CD1c-positive myeloid dendritic cell (primary cell): ENCODE measurements around the gene DKC1.

Source experiments
- DNase-seq: peaks from one replicate; pipeline ENCODE4 v3.0.0-alpha.2; 2016; ENCODE audit errors: extremely low spot score

DKC1 gene

DNA sequence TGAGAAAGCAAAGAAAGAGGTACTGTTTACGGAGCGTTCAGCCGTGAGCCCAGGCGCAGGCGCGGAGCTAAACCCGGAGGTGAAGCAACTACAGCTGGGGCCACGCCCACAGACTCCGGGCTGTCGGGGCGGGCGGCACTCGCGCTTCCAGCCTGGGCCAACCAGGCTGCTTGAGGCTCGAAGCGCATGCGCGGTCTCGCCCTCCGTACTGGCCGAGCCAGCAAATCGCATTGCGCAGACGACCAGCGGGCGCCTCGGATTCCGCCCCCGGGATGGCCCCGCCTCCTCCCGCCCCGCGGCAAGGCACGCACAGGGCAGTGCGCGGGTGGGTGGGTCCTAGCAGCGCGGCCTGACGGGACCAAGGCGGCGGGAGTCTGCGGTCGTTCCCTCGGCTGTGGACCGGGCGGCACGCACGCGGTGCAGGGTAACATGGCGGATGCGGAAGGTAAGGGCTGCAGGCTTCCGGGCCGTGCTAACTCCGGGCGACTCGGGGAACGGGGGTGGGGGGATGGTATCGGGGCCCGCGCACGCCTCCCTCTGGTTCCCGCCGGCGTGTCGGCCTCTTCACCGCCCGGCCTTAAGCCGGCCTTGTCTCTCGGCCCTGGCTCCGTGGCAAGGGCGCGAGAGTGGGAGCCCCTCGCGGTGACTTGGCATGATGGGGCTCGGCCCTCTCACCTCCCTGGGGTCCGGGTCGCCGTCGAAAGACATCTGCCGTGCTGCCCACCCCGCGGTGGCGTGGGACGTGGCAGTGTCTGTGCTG is at the start of gene DKC1:
Gene DKC1 (plus strand): TSS at position 328 of the 760 bp plus-strand sequence. CDS start 102 bp downstream, at position 430.
- peak; percentile 97 for DNase-seq

DNA sequence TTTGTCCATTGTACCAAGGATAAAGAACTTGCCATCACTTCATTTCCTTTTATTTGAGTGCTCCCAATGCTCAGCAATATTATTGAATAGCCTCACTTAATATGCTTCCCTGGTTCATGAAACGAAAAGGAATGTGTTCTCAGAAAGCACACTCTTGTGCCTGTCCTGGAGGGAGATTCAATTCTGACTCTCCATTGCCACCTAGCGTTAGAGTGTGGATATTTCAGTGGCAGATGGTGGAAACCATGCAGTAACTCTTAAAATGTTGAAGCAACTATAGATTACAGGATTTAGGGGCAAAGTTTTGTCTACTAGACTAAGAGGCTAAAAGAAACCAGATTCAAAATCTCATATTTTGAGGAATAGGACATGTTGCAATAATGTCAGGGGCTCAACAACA is 47.7 kb upstream of the DKC1 start:
- DNase-seq: peak; percentile 64

DNA sequence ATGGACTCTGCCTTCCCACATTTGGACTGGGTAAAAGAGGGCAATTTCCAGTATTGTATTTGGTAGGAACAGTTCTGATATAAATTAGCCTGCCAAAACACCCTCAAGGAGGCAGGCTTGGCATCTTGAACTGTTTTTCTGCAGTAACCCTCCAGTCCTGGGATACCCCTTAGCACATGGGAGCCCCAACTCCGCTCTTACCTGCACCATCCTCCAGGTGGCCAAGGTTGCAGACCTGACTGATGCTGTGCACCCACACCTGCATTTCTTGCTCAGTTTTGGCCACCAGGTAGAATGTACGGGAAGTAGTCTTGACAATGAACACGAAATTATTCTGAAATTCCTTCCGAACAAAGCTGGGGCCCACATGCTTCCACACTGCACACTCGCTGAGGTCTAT is 46.8 kb upstream of the DKC1 start:
- no peak for DNase-seq

DNA sequence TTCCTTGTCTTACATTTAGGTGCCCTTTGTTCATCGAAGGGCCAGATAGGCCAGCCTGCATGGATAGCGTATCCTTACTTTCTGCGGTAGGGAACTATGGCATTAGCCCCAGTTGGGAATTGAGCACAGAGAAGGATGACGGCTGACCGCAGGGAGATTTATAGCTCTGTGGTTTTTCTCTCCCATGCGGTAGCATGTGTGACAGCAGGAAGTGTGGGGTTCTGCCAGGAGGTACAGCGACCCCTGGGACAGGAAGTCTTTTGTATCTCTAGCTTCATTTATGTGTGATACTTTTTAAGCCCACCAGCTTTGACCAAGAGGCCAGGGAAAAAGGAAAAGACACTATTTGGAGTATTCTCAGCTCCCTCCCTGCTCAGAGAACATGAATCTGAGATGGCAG is 44.8 kb upstream of the DKC1 start:
- DNase-seq: no peak

DNA sequence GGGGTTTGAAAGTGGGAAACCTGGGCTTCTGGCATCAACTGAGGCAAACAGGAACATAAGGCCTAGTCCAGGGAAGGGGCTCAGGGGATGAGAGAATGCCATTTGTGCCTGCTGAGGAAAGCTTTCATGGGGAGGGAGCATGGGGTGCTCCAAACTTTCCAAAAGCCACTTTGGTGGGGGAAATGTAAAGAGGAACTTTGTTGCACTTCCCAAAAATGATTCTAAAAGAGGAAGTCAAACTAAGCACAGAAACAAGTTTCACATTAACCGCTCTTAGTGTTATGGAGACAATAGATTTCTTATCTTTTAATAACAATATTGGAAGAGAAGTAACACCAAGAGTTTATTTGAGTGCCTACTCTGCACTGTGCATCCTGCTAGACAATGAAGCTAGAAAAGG is 44.0 kb upstream of the DKC1 start:
- DNase-seq: peak; percentile 82

DNA sequence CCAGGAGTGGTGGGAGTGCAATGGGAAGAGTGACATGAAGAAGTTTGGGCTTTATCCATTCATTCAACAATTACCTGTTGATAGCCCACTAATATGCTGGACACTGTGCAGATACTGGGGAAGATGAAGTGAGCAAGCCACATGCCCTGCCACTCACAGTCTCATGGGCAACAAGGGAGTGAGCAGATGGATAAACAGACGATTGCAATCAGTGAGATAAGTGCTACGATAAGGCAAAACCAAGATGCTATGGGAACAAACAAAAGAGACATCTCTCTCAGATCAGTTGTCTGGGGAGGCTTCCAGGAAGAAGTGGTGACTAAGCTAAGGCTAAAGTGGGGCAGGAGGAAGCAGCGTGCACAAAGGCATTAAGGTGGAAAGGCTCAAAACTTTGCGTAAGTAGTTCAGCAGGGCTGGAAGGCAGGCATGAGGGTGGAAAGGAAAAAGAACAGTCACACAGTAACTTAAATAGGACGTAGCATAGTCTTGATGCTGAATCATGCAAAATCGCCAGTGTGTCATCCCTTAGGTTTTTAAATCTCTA is 43.5 kb upstream of the DKC1 start:
- DNase-seq: peak; percentile 72

DNA sequence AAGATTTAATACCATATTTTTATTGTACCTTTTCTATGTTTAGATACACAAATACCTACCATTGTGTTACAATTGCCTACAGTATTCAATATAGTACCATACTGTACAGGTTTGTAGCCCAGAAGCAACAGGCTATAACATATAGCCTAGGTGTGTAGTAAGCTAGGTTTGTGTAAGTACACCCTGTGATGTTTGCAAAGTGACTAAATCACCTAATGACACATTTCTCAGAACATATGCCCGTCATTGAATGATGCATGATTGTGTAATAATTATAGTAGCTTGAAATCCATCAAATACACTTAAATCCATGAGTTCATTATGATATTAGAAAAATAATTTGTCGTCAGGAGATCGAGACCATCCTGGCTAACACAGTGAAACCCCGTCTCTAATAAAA is 42.6 kb upstream of the DKC1 start:
- DNase-seq: no peak

DNA sequence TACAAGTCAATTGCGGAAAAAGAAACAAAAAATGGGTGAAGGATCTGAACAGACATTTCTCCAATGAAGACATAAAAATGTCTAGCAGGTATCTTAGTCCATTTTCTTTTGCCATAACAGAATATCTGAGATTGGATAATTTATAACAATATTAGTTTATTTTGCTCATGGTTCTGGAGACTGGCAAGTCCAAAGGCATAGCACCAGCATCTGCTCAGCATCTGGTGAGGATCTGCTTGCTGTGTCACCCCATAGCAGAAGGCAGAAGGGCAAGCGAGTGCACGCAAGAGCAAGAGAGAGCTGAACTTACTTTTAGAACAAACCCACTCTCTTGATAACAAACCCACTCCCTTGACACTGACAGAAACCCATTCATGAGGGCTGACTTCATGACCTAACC is 41.5 kb upstream of the DKC1 start:
- DNase-seq: no peak

DNA sequence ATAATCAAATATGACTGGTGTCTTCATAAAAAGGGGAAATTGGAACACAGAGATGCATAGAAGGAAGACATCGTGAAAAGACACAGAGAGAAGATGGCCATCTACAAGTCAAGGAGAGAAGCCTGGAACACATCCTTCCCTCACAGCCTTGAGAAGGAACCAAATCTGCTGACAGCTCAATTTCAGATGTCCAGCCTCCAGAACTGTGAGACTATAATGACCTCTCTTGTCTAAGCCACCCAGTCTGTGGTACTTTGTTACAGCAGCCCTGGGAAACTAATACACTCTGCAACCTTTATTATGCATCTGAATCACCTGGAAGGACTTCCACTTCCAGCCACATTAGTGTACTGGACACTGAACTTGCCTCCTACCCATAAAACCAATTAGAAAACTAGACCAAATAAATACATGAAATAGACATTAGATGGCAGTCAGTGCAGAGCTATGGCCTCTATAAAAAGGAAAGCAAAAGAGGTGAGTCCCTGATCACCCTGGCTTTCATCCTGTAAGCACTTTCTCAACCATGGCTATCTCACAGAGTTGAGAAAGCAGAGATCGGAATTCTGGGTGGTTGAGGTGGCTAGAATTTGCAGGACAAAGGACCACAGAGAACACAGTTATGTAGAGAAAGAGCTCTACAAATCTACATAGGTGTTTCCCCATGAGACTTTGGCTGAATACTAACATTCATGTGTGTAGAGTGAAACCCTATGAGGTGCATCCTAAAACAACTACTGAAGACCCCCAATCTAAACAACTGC is 37.5 kb upstream of the DKC1 start:
- DNase-seq: no peak

DNA sequence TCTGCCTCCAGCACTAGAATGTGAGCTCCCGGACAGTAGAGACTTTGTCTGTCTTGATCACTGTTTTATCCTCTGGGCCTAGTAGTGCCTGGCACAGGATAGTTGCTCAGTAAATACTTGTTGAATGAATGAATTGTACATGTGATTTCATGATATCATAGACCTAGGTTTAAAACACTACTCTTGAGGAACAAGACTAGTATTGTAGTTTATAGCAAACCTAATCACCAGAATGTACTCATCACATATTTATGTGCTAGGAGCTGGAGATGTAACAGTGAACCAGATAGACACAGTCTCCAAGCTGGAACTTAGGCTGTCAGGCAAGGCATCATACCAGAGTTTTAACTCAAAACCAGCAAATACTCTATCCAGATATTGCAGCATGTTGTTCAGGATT is 35.2 kb upstream of the DKC1 start:
- DNase-seq: no peak

DNA sequence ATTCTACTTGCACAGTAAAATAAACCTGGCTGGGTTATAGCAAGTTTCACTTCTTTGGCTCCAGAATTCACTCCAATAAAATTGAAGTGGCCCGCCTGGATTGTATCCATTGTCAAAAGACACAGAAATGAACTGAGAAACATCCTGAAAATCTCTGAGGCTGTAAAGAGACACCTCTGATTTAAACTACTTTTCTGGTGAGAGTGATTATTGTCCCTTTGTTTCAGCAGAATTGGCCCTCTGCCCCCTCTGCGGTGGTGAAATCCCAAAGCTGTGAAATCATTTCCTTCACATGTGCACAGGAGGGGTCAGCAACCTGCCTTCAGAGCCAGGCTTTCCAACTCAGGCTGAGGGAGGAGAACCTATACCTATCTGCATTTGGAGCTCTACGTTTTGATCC is 34.8 kb upstream of the DKC1 start:
- no peak for DNase-seq

DNA sequence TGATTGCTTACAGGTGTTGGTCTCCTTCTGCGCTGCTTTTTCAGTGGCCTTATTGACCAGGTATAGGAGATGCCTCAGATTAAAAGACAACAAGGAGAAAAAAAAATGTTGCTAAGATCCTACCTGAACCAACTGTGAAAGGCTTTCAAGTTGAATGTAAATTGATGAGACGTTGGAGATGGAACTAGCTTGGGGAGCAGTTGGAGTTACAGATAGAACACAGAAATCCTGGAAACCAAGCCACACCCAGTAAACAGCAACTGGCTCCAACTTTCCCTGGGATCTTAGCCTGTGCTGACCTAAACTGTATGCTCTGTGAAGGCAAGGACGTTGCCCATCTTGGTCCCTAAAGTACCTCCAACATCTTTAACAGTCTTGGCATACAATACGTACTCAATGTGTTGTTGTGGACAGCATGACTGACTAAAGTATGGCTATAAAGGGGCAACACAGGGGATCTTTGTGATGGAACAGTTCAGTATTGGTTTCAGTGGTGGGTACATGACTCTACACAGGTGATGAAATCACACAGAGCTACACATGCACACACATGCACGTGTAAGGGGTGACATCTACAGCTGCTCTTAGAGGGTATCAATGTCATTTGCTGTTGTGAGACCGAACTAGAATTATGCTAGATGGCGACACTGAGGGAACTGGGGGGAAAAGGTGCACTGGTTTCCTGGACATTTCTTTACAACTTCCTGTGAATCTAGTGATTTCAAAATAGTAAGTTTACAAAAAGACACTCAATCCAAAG is 34.1 kb upstream of the DKC1 start:
- no peak for DNase-seq

DNA sequence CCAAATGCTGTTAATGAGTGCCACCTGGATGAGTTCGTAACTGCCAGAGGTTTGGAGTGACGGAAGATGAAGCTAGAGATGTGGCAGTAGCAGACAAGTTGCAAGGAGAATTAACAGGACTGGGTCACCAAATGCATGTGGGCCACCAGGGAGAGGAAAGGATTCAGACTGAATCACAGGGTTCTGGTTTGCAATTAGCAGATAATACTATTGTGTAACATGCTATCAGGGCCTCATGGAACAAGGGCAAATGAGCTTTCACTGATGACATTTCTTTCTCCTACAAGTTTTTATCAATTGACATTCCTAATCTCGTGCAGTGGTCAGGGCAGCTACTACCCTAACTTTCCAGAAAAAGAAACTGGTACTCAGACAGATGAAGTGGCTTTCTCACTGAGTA is 33.2 kb upstream of the DKC1 start:
- no peak for DNase-seq

DNA sequence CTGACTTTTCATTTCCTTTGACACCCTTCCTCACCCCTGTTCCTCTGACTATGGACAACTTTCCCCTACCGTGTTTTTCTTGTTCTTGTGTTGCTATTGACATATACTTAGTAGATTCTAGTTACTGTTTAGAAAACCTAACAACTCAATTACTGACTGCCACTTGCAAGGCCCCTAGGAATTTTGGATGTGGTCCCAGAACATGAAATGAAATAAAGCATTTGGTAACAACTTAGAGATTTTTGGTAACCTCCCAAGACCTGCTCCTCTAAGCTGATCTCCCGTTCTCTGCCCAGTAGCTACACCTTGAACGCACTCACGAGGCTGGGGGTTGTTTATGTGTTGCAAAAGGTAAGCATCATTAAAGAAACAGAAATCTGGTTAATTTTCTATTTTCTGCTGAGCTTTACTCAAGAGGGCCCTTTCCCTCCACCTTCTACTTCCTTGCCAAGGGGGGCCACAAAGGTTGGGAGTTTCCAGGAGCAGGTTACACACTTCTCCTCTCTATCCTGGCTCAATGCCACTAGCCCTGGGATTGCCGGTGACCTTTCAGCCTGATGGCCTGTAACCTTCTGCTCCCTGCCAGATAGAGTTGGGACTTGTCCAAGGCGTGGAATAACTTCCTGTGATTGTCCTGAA is 32.3 kb upstream of the DKC1 start:
- DNase-seq: no peak

DNA sequence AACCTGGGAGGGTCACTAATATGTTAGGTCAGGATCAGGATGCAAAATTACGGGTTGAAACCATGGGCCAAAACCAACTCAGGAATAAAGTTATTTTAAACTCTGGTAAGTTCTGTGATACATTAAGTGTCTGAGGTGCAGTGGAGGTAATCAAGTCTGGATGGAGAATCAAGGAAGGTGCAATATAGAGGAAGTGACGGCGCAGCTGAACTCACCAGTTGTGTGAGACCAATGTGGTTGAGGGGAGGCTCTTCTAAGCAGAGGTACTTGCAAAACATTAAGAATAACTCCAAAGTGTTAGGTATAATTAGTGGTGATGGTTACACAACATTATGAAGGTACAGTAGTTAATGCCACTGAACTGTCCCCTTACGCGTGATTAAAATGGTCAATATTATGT is 31.5 kb upstream of the DKC1 start:
- DNase-seq: no peak

DNA sequence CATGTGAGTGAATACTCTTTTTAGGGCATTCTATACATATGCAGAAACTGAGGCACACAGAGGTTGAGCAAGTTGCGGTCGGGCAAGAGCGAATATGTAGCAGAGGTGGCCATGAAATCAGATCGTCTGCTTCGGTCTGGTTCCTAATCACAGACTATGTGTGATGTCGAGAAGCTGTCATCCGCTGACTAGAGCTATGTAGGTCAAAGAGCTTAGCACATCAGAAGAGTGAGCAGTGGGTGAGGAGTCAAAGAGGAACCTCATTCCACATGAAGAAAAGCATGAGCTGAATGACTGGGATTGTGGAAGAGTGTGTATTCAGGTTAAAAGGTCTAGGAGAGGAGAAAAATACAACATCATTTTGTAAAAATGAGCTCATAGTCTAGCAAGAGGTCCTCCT is 30.8 kb upstream of the DKC1 start:
- DNase-seq: peak; percentile 70

DNA sequence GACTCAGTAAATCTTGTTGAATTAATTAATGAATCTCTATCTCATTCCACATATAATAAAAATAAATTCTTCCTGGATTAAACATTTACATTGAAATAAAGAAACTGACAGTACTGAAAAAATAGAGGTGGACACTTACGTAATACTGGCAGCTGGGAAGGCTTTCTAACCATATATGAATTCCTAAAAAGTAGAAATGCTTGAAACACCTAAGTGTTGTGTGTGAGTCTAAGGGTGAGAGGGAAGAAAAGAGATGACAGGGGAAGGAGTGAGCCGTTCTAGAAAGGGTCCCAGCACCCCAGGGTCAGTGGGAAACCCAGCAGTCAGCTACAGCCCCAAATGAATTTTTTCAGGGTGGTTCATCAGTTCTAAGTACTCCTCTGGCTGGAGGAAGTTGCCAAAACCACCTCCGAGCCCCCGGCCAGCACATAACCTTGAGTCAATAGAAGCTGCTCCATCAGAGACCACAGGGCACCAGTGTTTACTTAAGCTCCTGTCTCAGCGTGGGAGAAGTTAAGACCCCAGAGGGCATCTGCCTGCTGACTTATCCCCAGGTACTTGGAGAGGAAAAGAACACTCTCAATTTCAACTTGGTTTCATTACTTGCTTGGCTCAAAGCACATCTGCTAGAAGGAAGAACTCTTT is 30.1 kb upstream of the DKC1 start:
- no peak for DNase-seq

DNA sequence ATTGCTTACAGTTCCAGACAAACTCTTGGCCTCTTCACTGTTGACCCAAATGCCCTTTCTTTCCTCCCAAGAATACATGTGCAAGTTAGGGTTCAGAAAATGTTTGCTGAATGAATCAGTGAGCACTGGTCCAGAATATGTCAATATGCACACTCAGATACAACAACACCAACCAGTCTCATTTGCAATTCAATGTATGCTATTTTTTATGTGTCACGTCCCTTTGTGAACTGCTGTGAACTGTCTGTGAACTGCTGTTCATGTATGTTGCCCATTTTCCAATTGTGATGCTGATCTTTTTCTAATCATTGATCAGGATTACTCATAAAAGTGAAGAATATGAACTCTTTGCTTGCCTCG is 29.6 kb upstream of the DKC1 start:
- DNase-seq: no peak

DNA sequence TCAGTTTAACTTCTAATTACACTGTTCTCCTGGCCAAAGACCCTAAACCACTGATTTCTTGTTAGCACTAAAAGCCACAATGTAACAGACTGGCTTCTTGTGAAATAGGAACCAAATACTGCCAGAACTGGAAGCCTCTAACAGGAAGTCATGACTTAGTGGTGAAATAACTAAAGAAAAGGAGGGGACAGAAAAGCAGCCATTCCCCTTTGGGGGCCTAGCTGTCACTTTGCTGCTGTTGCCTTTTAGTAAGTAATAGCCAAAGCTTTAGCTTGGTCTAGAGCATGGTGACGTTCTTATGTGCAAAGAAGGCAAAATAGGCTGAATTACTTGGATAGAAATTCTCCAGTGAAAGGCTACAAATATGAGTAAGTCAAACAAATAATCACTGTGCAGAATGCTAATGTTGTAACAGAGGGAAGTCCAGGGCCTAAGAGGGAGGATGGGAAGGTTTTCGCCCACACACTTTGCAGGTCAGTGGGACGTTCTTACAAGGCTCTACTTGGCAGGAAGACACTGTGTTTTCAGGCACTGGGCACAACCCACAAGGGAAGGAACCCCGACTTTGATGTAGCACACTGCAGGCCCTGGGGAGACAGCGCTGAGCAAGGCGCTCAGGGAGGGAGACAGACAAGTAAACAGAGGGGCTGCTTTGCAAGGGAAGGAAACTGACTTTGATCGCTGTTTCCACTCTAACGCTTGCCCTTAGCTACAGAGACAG is 28.4 kb upstream of the DKC1 start:
- peak; percentile 80 for DNase-seq

DNA sequence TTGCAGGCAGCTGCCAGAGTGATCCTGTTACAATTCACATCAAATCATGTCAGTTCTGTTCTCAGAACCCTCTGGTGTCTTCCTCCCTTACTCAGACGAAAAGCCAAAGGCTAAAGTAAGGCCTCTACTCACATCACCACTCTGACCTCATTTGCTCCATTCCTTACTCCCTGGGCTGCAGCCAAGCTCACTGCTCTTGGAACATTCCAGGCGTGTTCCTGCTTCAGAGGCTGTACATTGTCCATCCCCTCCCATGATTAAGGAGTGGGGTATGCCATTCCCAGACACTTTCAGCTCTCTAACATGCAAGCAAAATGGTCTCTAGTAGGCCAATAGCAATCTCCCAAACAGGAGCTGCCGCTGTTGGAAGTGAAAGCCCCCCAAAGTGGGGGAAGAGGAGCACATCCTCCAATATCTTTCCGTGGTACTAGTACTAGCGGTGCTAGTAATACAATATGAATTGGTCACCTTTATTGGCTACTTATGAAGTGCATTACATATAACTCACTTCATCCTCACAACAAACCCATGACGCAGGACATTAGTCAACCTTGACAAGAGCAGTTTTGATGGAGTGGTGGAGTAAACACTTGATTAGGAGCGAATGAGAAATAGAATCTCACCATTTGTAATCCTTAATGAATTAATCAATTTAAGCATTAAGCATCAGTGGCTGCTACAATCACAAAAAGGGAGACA is 26.8 kb upstream of the DKC1 start:
- DNase-seq: no peak
